ENCODE results near the gene NRXN3. TPM values are rescaled to one million over a fixed set of nuclear protein-coding genes. Genes with fewer than 3 reads are reported as not detected.

NRXN3 gene
- total and polyA plus RNA-seq, 2 experiments from 2014 or later: 1.0 to 1.8 TPM

DNA sequence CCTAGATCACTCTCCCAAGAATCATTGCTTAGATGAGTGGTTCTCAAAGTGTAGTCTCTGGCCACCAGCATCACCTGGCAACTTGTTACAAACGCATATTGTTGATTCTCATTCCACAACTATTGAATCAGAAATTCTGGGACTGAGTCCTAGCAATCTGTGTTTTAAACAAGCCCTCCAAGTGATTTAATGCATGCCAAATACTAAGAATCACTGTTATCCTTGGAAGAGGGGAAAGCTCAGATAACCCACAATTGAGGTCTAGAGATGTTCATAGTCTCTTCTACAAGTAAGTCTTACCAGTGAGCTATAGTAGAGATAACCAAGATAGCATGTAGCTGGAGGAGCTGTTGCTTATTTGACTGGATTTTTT lies 1374.5 kb downstream of the NRXN3 start (continued):
- TF ChIP-seq, protein P1, sequence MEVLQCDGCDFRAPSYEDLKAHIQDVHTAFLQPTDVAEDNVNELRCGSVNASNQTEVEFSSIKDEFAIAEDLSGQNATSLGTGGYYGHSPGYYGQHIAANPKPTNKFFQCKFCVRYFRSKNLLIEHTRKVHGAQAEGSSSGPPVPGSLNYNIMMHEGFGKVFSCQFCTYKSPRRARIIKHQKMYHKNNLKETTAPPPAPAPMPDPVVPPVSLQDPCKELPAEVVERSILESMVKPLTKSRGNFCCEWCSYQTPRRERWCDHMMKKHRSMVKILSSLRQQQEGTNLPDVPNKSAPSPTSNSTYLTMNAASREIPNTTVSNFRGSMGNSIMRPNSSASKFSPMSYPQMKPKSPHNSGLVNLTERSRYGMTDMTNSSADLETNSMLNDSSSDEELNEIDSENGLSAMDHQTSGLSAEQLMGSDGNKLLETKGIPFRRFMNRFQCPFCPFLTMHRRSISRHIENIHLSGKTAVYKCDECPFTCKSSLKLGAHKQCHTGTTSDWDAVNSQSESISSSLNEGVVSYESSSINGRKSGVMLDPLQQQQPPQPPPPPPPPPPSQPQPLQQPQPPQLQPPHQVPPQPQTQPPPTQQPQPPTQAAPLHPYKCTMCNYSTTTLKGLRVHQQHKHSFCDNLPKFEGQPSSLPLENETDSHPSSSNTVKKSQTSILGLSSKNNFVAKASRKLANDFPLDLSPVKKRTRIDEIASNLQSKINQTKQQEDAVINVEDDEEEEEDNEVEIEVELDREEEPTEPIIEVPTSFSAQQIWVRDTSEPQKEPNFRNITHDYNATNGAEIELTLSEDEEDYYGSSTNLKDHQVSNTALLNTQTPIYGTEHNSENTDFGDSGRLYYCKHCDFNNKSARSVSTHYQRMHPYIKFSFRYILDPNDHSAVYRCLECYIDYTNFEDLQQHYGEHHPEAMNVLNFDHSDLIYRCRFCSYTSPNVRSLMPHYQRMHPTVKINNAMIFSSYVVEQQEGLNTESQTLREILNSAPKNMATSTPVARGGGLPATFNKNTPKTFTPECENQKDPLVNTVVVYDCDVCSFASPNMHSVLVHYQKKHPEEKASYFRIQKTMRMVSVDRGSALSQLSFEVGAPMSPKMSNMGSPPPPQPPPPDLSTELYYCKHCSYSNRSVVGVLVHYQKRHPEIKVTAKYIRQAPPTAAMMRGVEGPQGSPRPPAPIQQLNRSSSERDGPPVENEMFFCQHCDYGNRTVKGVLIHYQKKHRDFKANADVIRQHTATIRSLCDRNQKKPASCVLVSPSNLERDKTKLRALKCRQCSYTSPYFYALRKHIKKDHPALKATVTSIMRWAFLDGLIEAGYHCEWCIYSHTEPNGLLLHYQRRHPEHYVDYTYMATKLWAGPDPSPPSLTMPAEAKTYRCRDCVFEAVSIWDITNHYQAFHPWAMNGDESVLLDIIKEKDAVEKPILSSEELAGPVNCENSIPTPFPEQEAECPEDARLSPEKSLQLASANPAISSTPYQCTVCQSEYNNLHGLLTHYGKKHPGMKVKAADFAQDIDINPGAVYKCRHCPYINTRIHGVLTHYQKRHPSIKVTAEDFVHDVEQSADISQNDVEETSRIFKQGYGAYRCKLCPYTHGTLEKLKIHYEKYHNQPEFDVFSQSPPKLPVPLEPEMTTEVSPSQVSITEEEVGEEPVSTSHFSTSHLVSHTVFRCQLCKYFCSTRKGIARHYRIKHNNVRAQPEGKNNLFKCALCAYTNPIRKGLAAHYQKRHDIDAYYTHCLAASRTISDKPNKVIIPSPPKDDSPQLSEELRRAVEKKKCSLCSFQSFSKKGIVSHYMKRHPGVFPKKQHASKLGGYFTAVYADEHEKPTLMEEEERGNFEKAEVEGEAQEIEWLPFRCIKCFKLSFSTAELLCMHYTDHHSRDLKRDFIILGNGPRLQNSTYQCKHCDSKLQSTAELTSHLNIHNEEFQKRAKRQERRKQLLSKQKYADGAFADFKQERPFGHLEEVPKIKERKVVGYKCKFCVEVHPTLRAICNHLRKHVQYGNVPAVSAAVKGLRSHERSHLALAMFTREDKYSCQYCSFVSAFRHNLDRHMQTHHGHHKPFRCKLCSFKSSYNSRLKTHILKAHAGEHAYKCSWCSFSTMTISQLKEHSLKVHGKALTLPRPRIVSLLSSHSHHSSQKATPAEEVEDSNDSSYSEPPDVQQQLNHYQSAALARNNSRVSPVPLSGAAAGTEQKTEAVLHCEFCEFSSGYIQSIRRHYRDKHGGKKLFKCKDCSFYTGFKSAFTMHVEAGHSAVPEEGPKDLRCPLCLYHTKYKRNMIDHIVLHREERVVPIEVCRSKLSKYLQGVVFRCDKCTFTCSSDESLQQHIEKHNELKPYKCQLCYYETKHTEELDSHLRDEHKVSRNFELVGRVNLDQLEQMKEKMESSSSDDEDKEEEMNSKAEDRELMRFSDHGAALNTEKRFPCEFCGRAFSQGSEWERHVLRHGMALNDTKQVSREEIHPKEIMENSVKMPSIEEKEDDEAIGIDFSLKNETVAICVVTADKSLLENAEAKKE (CRISPR knock-in tag; IDR thresholded peaks at IDR 0.05): no peak
- TF ChIP-seq ZNF114 (CRISPR knock-in tag; IDR thresholded peaks at IDR 0.05): no peak

GRCh38 chr14:79548836-79549235 lies 1378.7 kb downstream of the NRXN3 start:
- peaks cover 27% of the 10 kb centered on the region for H3K4me1 Mint-ChIP-seq
- no peaks in the 10 kb centered on the region for H3K79me2 ChIP-seq (replicated peaks; ENCODE audit: insufficient read depth)
- no peak overlapping the region for H3K4me3 Mint-ChIP-seq

More at GRCh38 chr14:79548836-79549235, 1378.7 kb downstream of the NRXN3 start:
- Histone ChIP-seq H4K20me1 (replicated peaks; ENCODE audit: insufficient read depth) (no peaks in the 10 kb centered on the region), H3K4me2 (no peak overlapping the region), H3K4me1 (ENCODE audit: insufficient read depth) (0 out of 2 replicates have a peak, but pooled peaks cover 3% of the 10 kb centered on the region), H2AFZ (no peak overlapping the region), H3K27me3 (ENCODE audit: insufficient read depth) (no peaks in the 10 kb centered on the region), H3K36me3 (ENCODE audit: insufficient read depth) (no peaks in the 10 kb centered on the region), H3K9me2 (ENCODE audit: insufficient read depth) (no peaks in the 10 kb centered on the region), H3K4me3 (no peak overlapping the region), H3K27ac (ENCODE audit: low read depth) (no peak overlapping the region), H3F3A (replicated peaks; ENCODE audit: low read depth) (no peaks in the 10 kb centered on the region)
- no peak for DNase-seq (ENCODE audit: low spot score)
- Mint-ChIP-seq H3K9me3 (no peaks in the 10 kb centered on the region), H3K36me3 (ENCODE audit: low read depth) (no peaks in the 10 kb centered on the region), H3K27me3 (ENCODE audit: insufficient read depth, low read depth, poor library complexity) (no peaks in the 10 kb centered on the region), H3K27ac (no peak overlapping the region)
- ATAC-seq: no peak
- no peak for TF ChIP-seq ZNF331 (CRISPR knock-in tag; IDR thresholded peaks at IDR 0.05; ENCODE audit: low read depth)
- no peak for TF ChIP-seq EZH2 (IDR thresholded peaks at IDR 0.05; ENCODE audit: low read depth, unreplicated experiment)
- TF ChIP-seq, protein P1 (CRISPR knock-in tag; IDR thresholded peaks at IDR 0.05): no peak

All from GM23338 (cell line).